Measurements from ENCODE around the gene GRAMD1C.
A peak's percentile ranks its signal among the peaks of the same experiment; 100 is the strongest.

The GRAMD1C gene

DNA sequence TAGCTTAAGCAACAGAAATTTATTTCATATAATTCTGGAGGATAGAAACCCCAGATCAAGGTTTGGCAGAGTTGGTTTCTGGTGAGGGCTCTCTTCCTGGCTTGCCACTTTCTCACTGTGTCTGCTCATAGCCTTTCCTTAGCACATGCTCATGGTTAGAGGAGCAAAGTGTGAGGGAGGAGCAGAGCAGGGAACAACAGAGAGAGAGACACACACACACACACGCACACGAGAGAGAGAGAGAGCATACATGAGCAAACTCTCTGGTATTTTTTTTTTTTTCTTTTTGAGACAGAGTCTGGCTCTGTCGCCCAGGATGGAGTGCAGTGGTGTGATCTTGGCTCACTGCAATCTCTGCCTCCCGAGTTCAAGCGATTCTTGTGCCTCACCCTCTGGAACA lies 72.4 kb downstream of the GRAMD1C start:
- Histone ChIP-seq H3K4me1 (no peaks in the 10 kb centered on the region), H3K4me2 (no peak overlapping the region), H3K27me3 (no peaks in the 10 kb centered on the region), H3K36me3 (no peaks in the 10 kb centered on the region), H3K27ac (no peak overlapping the region), H3K9ac (no peak overlapping the region), H3K9me3 (replicated peaks in 1 of 11) (no peaks in the 10 kb centered on the region), H4K20me1 (no peaks in the 10 kb centered on the region), H3K4me3 (no peak overlapping the region)
- TF ChIP-seq Cebpa-rat (IDR thresholded peaks at IDR 0.05): no peak

DNA sequence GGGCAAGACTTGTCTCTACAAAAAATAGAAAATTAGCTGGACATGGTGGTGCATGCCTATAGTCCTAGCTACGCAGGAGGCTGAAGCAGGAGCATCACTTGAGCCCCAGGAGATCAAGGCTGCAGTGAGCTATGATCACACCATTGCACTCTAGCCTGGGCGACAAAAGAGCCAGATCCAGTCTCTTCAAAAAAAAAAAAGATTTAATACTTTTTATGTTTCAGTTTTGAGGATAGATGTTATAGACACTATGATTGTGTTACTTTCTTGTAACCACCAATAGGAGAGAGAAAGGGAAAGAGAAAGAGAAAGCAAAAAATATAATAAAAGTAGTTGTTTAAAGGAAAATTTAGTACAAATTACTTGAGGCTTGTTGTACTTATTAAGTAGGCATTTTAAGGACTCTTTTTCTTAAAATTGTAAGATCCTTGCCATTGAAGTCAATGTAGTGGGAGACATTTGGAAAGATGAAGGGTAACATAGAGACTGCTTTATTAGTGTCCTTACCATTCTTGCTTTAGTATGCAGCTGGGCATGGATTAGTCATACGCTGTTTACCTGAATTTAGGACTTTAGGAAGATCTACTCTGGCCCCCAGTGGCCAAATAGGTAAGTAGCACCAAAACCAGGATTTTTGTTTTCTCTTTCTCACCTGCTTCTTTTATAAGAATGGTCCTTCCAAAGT lies 74.1 kb downstream of the GRAMD1C start:
- Histone ChIP-seq H3K9me3 (replicated peaks in 1 of 11) (no peaks in the 10 kb centered on the region), H4K20me1 (no peaks in the 10 kb centered on the region), H3K9ac (no peak overlapping the region; a peak in 1 of 22 replicates), H3K4me1 (no peaks in the 10 kb centered on the region), H3K27ac (no peak overlapping the region), H3K36me3 (no peaks in the 10 kb centered on the region), H3K27me3 (no peaks in the 10 kb centered on the region), H3K4me3 (no peak overlapping the region), H3K4me2 (no peak overlapping the region)
- no peak for TF ChIP-seq Cebpa-rat (IDR thresholded peaks at IDR 0.05)

DNA sequence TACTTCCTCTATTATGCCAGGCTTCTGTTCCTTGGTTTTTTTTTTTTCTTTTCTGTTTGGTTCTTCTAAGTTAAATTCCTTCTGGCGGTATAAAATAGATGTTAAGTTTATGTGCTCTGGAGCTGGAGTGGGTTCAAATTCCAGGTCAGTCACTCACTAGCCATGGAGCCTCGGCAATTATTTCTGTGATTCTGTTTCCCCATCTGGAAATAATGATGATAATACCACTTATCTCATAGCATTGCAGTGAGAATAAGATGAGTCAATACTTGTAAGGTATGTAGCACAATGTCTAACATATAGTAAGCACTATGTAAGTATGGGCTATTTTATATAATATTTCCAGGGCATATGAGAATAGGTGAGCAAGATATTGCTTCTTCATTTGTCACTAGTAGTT lies 76.1 kb downstream of the GRAMD1C start:
- Histone ChIP-seq H3K4me2 (no peak overlapping the region), H4K20me1 (no peaks in the 10 kb centered on the region), H3K4me3 (no peak overlapping the region), H3K27me3 (no peaks in the 10 kb centered on the region), H3K9me3 (replicated peaks in 1 of 11) (no peaks in the 10 kb centered on the region), H3K9ac (no peak overlapping the region), H3K4me1 (no peaks in the 10 kb centered on the region), H3K27ac (no peak overlapping the region), H3K36me3 (no peaks in the 10 kb centered on the region)
- no peak for TF ChIP-seq Cebpa-rat (IDR thresholded peaks at IDR 0.05)

DNA sequence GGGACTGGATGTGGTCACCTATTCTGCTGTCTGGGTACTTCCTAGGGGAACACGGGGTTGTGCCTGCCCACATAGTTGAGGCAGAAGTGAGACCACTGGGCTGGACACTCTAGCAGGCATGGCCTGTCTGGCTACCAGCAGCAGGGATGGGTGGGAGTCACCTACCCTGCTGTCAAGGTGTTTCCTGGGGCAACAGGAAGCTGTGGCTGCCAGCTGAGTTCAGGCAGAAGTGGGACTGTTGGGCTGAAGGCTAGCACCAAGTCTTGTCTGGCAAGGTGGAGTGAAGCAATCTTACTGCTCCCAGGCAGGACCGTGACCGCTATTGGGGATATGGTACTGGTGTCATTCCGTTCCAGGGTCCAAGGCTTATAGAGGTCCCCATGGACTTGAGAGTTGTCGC lies 89.0 kb downstream of the GRAMD1C start:
- Histone ChIP-seq H3K4me2 (peak overlapping the region in 8 of 11 experiments; percentile 2 to 53 (median 36); a peak in 15 of 22 replicates), H3K27ac (no peak overlapping the region), H4K20me1 (no peaks in the 10 kb centered on the region), H3K4me1 (peaks cover 0 to 10% (median 8%) of the 10 kb centered on the region in 10 experiments; a peak in 13 of 20 replicates), H3K9me3 (replicated peaks in 1 of 11) (peaks cover 15 to 27% (median 20%) of the 10 kb centered on the region in 11 experiments; a peak in 21 of 22 replicates), H3K27me3 (no peaks in the 10 kb centered on the region), H3K36me3 (no peaks in the 10 kb centered on the region), H3K4me3 (no peak overlapping the region), H3K9ac (no peak overlapping the region)
- no peak for TF ChIP-seq Cebpa-rat (IDR thresholded peaks at IDR 0.05)

DNA sequence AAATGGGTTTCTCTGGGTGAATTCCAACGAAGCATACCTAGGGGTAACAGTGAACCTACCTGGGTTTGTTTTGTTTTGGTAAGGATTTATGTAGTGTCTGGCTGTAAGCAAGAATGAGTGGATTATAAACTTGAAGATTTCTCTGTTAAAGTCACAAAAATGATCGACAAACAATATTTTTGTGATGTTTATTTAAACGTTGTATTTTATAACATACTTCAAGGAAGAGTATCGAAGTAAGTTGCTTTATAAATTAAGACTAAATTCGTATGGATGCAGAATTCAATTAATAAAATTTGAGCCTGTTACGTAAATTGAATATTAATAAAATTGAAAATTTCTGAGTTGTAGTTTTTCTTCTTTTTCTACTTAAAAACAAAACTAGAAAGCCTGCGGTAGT lies 108.2 kb downstream of the GRAMD1C start:
- H3K4me3 ChIP-seq: peak overlapping the region; percentile 74 to 87 (median 78)
- H3K4me2 ChIP-seq: peak overlapping the region; percentile 99 to 100 (median 99); a peak in 20 of 22 replicates
- H3K4me1 ChIP-seq: peaks cover 0 to 15% (median 9%) of the 10 kb centered on the region in 10 experiments; a peak in 15 of 20 replicates
- peaks cover 0 to 7% (median 0%) of the 10 kb centered on the region in 11 experiments; a peak in 2 of 22 replicates for H4K20me1 ChIP-seq
- no peak overlapping the region for H3K27ac ChIP-seq
- peaks cover 14 to 39% (median 24%) of the 10 kb centered on the region in 11 experiments; a peak in 20 of 22 replicates for H3K27me3 ChIP-seq
- no peaks in the 10 kb centered on the region for H3K36me3 ChIP-seq
- H3K9me3 ChIP-seq (replicated peaks in 1 of 11): no peaks in the 10 kb centered on the region
- TF ChIP-seq Cebpa-rat (IDR thresholded peaks at IDR 0.05): no peak
- H3K9ac ChIP-seq: peak overlapping the region in 2 of 11 experiments; percentile 65 to 74; a peak in 3 of 22 replicates

DNA sequence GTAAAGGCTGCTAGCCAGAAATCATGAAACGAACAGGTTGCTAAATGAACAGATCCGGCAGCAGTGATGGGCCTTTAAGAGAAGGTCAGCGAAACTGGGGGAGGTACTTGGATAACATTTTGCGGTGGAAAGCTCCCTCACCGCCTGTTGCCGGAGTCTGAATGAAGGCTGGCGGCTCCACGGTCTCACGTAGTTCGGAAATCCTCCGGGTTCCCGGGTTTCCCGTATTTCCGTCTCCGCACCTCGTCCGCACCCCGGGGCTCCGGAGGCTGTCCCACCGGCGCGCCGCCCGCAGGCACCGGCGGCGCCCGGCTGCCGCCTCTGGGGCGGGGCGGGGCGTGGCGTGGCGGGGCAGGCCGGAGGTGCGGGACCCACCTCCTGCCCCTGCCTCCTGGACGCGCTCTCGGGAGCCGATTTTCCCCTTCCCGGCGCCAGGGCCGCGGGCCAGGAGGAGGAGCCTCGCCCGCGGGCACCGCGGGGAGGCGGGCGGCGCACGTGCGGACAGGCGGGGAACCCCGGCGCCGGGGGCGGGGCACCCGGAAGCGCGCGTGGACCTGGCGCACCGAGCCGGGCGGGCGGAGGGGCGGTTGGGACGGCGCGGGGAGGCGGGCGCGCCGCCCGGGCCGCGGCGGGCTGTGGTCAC lies 108.9 kb downstream of the GRAMD1C start, which contains the start of gene ZDHHC23:
ZDHHC23 (plus strand) TSS at position 642 of the 643 bp plus-strand sequence. CDS start 790 bp downstream, outside the sequence.
- Histone ChIP-seq H4K20me1 (peaks cover 0 to 7% (median 0%) of the 10 kb centered on the region in 11 experiments; a peak in 2 of 22 replicates), H3K27me3 (peaks cover 14 to 39% (median 24%) of the 10 kb centered on the region in 11 experiments; a peak in 20 of 22 replicates), H3K4me3 (peak within 1 kb of the TSS; percentile 74 to 87 (median 78)), H3K4me2 (peak within 1 kb of the TSS; percentile 99 to 100 (median 99)), H3K27ac (peak within 1 kb of the TSS in 10 of 11 experiments; percentile 16 to 65 (median 54); a peak in 18 of 22 replicates), H3K9me3 (replicated peaks in 1 of 11) (0 out of 22 replicates have a peak, but pooled peaks cover 0 to under 1% (median 0%) of the 10 kb centered on the region in 11 experiments), H3K4me1 (peaks cover 0 to 15% (median 9%) of the 10 kb centered on the region in 10 experiments; a peak in 15 of 20 replicates), H3K9ac (peak within 1 kb of the TSS; percentile 49 to 79 (median 69)), H3K36me3 (0 out of 22 replicates have a peak, but pooled peaks cover 0 to 2% (median 0%) of the 10 kb centered on the region in 11 experiments)
- no peak for TF ChIP-seq Cebpa-rat (IDR thresholded peaks at IDR 0.05)

DNA sequence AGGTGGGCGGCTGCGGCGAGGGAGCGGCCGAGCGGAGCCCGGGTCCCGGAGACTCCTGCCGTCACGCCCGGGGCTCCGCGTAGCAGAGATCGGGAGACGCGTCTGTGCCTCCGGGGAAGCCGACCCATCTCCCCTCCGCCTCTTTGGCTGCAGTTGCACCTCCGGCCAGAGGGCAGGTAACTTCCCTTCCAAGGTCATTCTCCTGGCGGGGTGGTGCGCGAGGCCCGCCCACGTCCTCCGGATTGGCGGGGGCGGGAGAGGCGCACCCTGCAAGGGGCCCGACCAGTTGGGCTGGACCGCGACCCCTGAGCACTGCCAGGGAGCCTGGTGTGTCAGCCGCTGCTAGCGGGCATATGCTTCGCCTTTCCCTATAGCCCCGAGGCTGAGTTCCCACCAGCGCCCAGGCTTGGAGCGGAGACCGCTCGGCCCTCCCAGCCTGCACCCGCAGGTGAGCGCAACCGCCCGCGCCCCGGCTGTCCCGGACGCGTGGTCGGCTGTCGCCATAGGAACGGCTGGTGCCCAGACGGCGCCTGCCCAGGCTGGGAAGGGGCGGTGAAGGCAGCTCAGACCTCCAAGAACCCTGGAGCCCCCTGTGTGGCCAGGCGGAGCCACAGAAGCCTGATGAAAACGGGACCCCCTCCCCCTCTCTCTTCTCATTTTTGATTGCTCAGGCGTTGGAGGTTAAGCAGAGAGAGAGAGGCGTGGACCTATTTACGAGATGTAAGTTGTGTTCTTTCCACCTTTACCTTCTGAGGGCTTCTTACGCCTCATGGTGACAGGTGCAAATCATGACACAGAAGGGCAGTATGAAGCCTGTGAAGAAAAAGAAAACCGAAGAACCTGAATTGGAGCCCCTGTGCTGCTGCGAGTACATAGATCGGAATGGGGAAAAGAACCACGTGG lies 109.7 kb downstream of the GRAMD1C start:
- peak overlapping the region; percentile 74 to 87 (median 78) for H3K4me3 ChIP-seq
- H3K36me3 ChIP-seq: 0 out of 22 replicates have a peak, but pooled peaks cover 0 to 5% (median 0%) of the 10 kb centered on the region in 11 experiments
- no peak for TF ChIP-seq Cebpa-rat (IDR thresholded peaks at IDR 0.05)
- H3K9me3 ChIP-seq (replicated peaks in 1 of 11): 0 out of 22 replicates have a peak, but pooled peaks cover 0 to 4% (median 0%) of the 10 kb centered on the region in 11 experiments
- peak overlapping the region; percentile 99 to 100 (median 99) for H3K4me2 ChIP-seq
- peak overlapping the region in 10 of 11 experiments; percentile 16 to 65 (median 54); a peak in 18 of 22 replicates for H3K27ac ChIP-seq
- peaks cover 0 to 7% (median 0%) of the 10 kb centered on the region in 11 experiments; a peak in 2 of 22 replicates for H4K20me1 ChIP-seq
- H3K27me3 ChIP-seq: peaks cover 14 to 39% (median 24%) of the 10 kb centered on the region in 11 experiments; a peak in 20 of 22 replicates
- H3K9ac ChIP-seq: peak overlapping the region; percentile 49 to 79 (median 69)
- H3K4me1 ChIP-seq: peaks cover under 1 to 20% (median 13%) of the 10 kb centered on the region in 10 experiments; a peak in 18 of 20 replicates

DNA sequence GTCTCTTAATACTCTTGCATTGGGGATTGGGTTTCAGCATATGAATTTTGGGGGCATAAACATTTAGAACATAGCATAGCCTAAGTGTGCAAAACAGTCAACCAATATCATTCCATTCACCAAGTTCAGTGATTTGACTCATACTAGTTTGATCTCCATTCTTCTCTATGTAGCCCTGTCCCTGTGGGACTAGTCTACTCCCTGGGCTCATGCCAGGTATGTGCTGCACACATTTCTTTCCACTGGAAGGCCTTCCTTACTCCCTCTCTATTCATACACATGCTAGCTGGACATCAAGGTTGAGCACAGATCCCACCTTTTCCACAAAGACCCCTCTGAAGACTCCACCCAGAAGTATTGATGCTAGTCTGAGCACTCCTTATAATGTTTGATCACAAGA lies 114.3 kb downstream of the GRAMD1C start:
- peaks cover 0 to 12% (median 0%) of the 10 kb centered on the region in 11 experiments; a peak in 4 of 22 replicates for H3K36me3 ChIP-seq
- peak overlapping the region in 8 of 11 experiments; percentile 65 to 87 (median 84); a peak in 11 of 22 replicates for H3K4me2 ChIP-seq
- H3K9ac ChIP-seq: no peak overlapping the region
- H3K9me3 ChIP-seq (replicated peaks in 1 of 11): 0 out of 22 replicates have a peak, but pooled peaks cover 0 to 4% (median 0%) of the 10 kb centered on the region in 11 experiments
- peaks cover 0 to 7% (median 0%) of the 10 kb centered on the region in 11 experiments; a peak in 2 of 22 replicates for H4K20me1 ChIP-seq
- peaks cover 14 to 25% (median 20%) of the 10 kb centered on the region in 11 experiments; a peak in 20 of 22 replicates for H3K27me3 ChIP-seq
- H3K4me3 ChIP-seq: no peak overlapping the region
- H3K27ac ChIP-seq: no peak overlapping the region
- TF ChIP-seq Cebpa-rat (IDR thresholded peaks at IDR 0.05): no peak
- H3K4me1 ChIP-seq: peaks cover 20 to 33% (median 29%) of the 10 kb centered on the region in 10 experiments
